HG02763 (cell line): Measurements from ENCODE around the gene RAB3GAP1.

Experiments used
- ATAC-seq: cut with Tn5 transposase; IDR thresholded peaks from one replicate; pipeline ENCODE4 v1.9.1; 2021; ENCODE audit warnings: mild to moderate bottlenecking, moderate library complexity; ENCODE audit not compliant: unreplicated experiment

The RAB3GAP1 gene

GRCh38 chr2:135162377-135162776 is 110.3 kb downstream of the RAB3GAP1 start:
- ATAC-seq, result no peak

DNA sequence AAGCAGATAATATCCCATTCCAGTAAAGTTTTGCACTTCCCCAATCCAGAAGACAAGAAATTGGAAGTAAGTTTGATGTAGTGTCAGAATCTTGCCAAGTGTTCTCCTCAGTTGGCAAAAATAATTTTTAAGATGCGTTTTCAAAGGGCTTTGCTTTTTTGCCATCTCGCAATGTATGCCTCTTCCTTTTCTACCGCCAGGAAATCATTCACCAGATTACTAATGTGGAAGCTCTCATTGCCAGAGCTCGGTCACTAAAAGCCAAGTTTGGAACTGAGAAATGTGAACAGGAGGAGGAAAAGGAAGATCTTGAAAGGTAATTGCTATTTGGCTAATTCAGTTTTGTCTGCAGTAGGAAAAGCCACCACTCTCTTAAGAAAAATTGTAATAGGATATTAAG is 110.7 kb downstream of the RAB3GAP1 start:
- no peak for ATAC-seq

GRCh38 chr2:135163306-135163705 is 111.2 kb downstream of the RAB3GAP1 start:
- peak; percentile 68 for ATAC-seq

DNA sequence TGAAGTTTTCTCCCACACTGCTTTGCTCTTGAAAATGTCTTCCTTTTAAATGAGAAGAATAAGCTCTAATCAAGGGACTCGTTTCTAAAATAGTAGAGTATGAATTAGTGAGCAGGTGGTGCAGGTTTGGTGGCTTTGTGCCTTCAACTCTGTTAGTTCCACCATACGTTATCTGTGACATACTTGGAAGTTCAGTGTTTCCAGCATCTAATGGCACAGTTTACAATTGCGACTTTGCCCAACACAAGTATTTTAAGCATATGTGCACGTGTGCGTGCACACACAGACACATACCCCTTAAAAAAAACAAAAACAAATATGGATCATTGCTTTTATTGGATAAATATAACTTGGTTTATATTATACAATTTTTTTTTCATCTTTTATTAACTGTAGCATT is 111.8 kb downstream of the RAB3GAP1 start:
- no peak for ATAC-seq

- ATAC-seq, result no peak
Measured at GRCh38 chr2:135164431-135164830, 112.3 kb downstream of the RAB3GAP1 start.

DNA sequence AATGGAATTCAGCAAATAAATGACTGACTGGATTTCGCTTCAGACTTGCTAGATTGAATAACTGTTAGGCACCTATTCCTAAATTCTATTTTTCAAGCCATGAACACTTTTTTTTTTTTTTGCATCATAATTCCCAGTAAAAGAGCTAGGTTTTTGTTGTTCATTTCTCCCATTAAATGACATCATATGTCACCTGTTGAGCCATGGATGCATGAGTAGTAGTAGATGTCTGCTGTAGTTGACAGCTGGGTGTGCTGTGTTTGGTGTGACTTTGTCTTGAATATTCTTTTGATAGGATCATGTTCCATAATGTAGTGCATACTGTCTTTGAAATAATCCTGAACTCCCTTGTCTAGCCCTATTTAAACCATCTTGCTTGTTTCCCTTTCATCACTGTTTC is 115.2 kb downstream of the RAB3GAP1 start:
- no peak for ATAC-seq

DNA sequence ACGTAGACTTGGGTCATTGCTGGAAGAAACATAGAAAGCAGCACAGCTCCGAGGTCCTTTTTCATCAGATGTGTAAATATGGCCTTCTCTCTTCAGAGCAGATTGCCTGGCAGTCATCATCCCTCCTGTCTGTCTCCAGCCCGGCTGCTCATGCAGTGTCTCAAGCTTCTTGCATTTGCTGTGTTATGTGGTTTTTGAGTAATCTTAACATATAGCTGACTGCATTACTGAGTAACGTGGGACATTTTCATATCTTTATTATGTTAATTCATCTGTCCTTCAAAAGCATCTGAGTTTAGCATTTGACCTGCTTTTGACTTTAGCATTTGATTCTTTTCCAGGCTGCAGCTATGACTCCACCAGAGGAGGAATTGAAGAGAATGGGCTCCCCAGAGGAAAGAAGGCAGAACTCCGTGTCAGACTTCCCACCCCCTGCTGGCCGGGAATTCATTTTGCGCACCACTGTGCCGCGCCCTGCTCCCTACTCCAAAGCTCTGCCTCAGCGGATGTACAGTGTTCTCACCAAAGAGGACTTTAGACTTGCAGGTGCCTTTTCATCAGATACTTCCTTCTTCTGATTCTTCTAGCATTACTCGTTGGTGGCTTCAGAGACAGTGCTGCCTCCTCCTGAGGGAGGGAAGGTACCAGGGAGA is 116.2 kb downstream of the RAB3GAP1 start:
- ATAC-seq, result no peak

DNA sequence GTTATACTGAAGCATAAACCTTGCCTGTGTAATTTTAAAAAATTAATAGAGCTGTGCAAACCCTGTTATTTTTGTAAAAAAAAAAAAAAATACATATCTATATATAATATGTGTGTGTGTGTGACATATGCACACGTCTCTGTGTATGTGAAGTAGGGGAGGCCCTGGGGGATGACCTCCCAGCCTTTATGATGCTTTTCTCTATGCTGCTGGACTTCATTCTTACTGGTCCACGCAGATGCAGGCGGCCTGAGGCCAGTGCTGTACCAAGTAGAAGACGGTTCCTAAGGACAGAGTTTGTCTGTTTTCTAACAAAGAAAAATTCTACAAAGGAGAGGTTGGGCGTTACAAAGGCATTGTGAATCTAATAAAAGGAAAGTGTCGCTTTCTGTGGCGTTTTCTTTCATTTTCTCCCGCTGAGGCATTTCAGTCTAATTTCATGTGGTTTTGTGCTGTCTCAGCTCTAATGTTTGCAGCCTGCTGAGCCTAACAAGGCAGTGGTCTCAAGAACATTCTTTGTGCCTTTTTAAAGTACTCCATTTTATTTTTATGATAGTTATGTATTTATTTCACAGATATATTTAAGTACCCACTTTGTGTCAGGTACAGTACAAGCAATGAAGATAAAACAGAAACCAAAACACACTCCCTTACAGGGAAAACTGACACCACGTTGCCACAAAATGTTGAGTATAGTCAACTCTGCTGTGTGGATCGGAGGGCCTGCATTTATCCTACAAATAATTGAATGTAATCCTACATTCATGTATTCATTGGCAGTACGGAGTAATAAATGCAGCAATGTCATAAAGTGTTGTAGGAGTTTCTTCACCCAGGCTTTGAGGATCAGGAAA is 118.0 kb downstream of the RAB3GAP1 start:
- no peak for ATAC-seq

- no peak for ATAC-seq
Measured at GRCh38 chr2:135174049-135174809, 122.1 kb downstream of the RAB3GAP1 start.

GRCh38 chr2:135174810-135175093 is 122.7 kb downstream of the RAB3GAP1 start:
- ATAC-seq, result no peak

DNA sequence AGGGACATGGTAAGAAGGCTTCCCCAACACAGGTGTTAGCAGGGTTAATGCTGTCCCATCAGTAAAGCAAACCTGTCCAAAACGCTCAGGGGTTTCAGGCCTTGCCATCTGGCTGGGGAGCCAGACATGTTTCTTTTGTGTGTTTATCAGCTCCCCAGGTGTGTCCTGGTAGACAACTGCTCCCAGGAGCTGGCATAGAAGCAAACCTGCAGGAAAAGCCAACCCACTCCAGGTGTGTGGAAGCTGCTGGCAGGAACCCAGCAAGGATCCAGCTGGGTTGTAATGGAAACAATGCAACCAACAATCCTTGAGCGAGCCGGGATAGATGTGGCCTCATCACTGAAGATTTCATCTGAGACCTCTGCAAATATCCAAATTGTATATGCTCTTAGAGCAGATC is 123.1 kb downstream of the RAB3GAP1 start:
- no peak for ATAC-seq

DNA sequence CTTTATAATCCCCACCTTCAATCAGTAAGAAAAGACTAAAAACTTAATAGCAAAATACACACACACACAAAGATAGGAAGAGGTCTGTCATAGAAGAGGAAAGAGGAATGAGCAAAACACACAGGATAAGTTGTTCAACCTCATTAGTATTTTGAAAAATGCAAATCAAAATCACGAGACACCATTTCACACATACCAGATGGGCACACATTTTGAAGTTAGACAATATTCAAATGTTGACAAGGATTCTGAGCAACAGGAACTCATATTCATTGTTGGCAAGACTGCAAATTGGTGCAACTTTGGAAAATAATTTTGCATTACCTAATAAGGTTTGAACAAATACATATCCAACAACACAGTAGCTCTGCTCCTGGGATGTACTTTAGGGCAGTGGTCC is 127.6 kb downstream of the RAB3GAP1 start:
- no peak for ATAC-seq

DNA sequence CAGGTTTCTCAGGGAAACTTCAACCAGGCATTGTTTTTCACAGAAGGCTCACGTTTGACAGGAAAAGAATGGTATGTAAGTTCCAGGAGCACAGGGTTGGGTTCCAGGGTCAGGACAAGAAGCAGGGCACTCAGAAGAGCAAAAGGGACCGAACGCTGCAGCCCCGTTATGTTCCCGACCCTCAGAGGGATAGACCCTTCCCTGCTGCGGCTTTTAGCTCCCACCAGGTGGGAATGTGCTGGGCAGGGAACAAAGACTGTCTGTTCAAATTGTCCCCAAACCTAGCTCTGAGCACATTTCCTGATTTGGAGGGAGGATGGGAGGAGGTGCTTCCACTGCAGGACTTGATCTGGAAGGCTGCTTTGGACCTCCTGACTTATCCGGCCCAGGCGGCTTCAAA is 130.1 kb downstream of the RAB3GAP1 start:
- no peak for ATAC-seq

DNA sequence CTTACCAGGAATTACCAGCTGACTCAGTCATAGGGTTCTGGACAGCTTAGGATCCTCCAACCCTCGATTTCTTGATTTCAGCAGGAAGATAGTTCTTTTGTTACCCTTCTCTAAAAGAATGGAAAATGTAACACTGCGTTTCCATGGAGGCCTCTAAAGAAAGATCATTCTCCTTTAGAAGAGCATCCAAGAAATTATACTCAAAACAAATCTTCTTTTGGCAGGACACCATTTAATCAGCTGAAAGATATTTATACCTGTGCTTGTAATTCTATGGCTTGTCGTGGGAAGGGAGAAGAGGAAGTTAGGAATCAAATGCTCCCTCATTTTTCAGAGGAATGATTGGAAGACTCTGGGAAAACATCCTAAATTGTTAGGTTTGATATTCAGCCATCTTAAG is 130.5 kb downstream of the RAB3GAP1 start:
- no peak for ATAC-seq

DNA sequence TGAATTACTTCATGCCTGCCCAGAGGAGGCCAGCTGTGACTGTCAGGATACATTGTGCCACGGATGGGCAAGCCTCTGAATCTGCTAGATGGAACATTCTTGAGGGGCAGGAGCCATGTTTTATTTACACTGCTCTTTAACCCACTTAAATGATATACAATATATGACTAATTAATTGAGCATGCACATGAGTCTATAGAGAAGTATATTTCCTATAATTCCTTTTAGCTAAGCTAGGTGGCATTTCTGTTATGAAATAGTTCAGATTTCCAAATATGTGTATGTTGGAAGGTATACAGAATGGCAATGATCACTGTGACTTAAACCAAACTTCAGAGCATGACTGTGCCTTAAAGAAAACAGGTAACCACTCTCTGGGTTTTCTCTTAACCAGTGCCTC is 131.7 kb downstream of the RAB3GAP1 start:
- ATAC-seq, result no peak

DNA sequence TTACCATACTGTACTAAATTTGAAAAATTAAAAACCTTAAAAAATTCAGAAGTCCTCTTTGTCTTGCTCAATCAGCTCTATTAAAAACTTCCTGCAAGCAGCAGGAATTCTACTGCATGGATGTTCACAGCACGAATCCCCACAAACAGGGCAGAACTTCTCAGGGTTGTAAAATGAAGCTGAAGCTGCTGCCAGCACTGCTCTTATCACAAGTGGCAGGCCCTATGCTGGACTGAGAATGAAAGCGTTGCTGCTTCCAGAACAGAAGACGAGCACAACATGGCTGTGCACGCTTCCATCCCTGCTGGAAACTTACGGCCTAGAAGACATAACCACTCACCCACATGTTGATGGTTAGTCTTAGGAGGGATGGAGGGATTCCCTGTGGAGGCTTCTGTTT is 134.0 kb downstream of the RAB3GAP1 start:
- no peak for ATAC-seq

- no peak for ATAC-seq
Measured at GRCh38 chr2:135187270-135187669, 135.2 kb downstream of the RAB3GAP1 start.

- no peak for ATAC-seq
Measured at GRCh38 chr2:135189148-135189547, 137.1 kb downstream of the RAB3GAP1 start.

- no peak for ATAC-seq
Measured at GRCh38 chr2:135190799-135191198, 138.7 kb downstream of the RAB3GAP1 start.

DNA sequence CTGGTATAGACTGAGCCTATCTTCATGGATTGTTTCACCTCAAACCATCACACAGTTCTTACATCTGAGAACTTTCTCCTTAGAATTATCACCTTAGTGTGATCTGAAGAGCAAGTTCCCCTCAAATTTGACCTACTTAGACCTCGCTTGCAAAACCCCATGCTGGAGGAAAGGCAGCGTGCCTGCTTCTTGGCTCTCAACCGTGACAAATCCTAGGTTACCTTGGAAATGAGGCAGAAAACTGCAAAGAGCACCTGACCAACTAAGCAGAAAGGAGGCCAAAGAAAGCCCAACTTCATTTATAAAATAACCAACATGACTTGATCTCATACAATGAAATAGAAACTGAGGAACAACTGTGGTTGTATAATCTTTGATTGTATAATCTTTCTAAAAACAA is 146.4 kb downstream of the RAB3GAP1 start:
- no peak for ATAC-seq

DNA sequence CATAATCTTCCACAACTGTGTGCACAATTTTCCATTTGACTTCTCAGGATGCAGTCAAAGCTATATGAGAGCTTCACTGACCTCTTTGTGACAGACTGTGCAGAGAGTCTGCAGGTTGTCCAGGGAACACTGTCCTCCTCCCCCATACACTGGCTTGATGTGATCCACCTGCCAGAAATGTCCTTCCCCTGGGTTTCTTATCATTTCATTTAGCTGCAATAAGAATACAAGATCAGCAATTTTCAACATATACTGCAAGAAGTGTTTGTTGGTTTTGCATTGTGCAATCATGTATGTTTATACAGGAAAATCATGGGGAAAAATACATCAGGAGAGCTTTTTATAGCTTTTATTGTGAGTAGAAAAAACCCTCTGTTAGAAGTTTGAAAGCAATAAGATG is 150.7 kb downstream of the RAB3GAP1 start:
- ATAC-seq, result no peak

DNA sequence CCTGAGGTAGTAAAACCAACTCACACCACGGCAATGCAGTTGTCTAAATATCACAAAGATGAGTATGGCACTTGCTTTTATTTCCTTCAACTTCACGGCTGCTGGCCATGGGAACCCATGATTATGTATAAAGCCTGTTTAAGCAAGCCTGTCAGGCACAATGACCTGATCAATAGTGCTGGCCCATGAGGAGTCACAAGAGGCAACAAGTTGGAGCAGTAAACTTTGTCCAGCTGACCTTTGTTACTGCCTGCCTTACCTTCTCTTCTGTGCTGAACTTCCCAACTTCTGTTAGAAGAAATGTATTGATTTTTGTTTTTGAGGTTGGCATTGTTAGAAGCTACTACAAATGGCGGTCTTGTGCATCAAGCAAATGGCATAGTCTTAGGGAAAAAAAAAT is 151.9 kb downstream of the RAB3GAP1 start:
- no peak for ATAC-seq
